ENCODE results near the gene NOTCH3. TPM values are rescaled to one million over a fixed set of nuclear protein-coding genes. Genes with fewer than 3 reads are reported as not detected.

The NOTCH3 gene
- total and polyA plus RNA-seq, 2 of the 8 experiments (the other 6 are each of a cell fraction or from before 2014, with no cell fraction given), result 37.5 to 107 TPM

GRCh38 chr19:15124572-15125231, 76.1 kb downstream of the NOTCH3 start (continued):
- TF ChIP-seq HDAC2 (IDR thresholded peaks at IDR 0.05; ENCODE audit: borderline replicate concordance in 1 of 2, low read depth in 2 of 2, low read length in 2 of 2) (no peak), YY1 (IDR thresholded peaks at IDR 0.05; ENCODE audit: low read depth, low read length) (no peak), TBP (IDR thresholded peaks at IDR 0.05; ENCODE audit: low read depth, low read length) (no peak)

Measured in H1 (cell line).